ENCODE results near the gene COL17A1.

COL17A1 gene

DNA sequence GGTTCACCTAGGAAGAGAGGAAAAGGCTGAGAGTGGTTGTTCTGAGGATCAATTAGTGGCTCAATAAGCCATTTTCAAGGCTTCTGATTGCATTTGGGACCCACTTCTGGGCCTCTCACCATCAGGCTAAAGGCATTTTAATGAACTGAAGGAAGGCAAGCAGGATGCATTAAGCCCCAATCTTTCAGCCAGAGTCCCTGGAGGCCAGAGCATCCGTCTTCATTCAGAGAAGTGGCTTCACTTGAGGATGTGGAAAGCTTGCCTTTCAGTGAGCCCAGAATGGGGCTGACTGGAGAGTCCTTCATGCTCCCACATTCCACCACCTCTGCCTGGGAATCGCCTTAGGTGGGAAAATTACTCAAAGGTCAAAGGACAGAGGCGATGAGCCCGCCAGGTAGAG, 41.8 kb downstream of the COL17A1 start:
- TF ChIP-seq EZH2phosphoT487 (IDR thresholded peaks at IDR 0.05; ENCODE audit: low read length) (no peak), EZH2 (optimal IDR thresholded peaks at IDR 0.05; ENCODE audit: low read depth, low read length) (no peak)
- TF ChIP-seq, protein P1, sequence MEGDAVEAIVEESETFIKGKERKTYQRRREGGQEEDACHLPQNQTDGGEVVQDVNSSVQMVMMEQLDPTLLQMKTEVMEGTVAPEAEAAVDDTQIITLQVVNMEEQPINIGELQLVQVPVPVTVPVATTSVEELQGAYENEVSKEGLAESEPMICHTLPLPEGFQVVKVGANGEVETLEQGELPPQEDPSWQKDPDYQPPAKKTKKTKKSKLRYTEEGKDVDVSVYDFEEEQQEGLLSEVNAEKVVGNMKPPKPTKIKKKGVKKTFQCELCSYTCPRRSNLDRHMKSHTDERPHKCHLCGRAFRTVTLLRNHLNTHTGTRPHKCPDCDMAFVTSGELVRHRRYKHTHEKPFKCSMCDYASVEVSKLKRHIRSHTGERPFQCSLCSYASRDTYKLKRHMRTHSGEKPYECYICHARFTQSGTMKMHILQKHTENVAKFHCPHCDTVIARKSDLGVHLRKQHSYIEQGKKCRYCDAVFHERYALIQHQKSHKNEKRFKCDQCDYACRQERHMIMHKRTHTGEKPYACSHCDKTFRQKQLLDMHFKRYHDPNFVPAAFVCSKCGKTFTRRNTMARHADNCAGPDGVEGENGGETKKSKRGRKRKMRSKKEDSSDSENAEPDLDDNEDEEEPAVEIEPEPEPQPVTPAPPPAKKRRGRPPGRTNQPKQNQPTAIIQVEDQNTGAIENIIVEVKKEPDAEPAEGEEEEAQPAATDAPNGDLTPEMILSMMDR (IDR thresholded peaks at IDR 0.05; ENCODE audit: low read length) = no peak
- no peaks in the 10 kb centered on the region for H3K36me3 ChIP-seq (replicated peaks; ENCODE audit: insufficient read depth, low read length)
- H3K79me2 ChIP-seq (ENCODE audit: low read length) = no peaks in the 10 kb centered on the region
- H3K9me3 ChIP-seq (replicated peaks; ENCODE audit: insufficient read depth, low read length) = no peaks in the 10 kb centered on the region
- no peak overlapping the region for H3K27ac ChIP-seq (ENCODE audit: low read length)
- H3K9ac ChIP-seq (ENCODE audit: low read length) = no peak overlapping the region
- H3K4me2 ChIP-seq (ENCODE audit: low read depth, low read length) = no peak overlapping the region
- H3K4me1 ChIP-seq (ENCODE audit: low read length) = no peaks in the 10 kb centered on the region
- H4K20me1 ChIP-seq (ENCODE audit: insufficient read depth, low read length) = no peaks in the 10 kb centered on the region
- H2AFZ ChIP-seq (ENCODE audit: low read length) = no peak overlapping the region
- H3F3A ChIP-seq (ENCODE audit: insufficient read depth, low read length) = no peaks in the 10 kb centered on the region
- no peaks in the 10 kb centered on the region for H3K27me3 ChIP-seq (replicated peaks; ENCODE audit: insufficient read depth, low read length)
- no peak for DNase-seq
- H3K4me3 ChIP-seq (ENCODE audit: low read length) = no peak overlapping the region
- H3K9me2 ChIP-seq (replicated peaks; ENCODE audit: insufficient read depth, low read length) = no peaks in the 10 kb centered on the region

DNA sequence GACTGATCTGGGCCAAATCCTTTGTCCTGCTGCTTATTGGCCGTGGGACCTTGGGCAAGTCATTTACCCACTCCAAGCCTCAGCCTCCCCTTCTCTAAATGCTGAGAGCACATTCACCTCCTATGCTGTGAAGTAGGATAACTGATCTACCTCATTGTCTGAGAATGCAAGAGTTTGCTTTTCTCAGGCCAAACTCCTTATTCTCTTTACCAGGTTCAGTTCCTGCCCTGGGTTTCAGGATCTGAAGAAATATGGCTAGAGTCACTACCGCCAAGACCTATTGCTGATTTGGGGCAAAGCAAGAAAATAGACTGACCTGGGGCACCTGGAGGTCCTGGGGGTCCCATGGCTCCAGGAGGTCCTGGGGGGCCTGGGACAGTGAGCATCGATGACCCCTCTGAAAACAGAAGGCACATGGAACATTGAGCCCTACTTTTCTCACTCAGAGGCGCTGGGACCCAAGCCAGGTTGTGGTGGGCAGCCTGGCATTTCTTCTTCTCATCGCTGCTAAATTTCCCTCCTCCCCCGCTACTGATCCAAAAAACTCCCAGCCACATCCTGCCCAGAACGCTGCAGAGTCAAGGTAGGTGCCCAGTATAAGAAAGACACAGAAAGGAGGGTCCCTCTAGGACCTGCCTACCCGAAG, 42.4 kb downstream of the COL17A1 start:
- H3K27ac ChIP-seq (ENCODE audit: low read length) = no peak overlapping the region
- H3K4me1 ChIP-seq (ENCODE audit: low read length) = no peaks in the 10 kb centered on the region
- no peak overlapping the region for H2AFZ ChIP-seq (ENCODE audit: low read length)
- H3K4me3 ChIP-seq (ENCODE audit: low read length) = no peak overlapping the region
- H3K9me3 ChIP-seq (replicated peaks; ENCODE audit: insufficient read depth, low read length) = no peaks in the 10 kb centered on the region
- H4K20me1 ChIP-seq (ENCODE audit: insufficient read depth, low read length) = no peaks in the 10 kb centered on the region
- no peaks in the 10 kb centered on the region for H3K27me3 ChIP-seq (replicated peaks; ENCODE audit: insufficient read depth, low read length)
- H3K9ac ChIP-seq (ENCODE audit: low read length) = no peak overlapping the region
- H3K79me2 ChIP-seq (ENCODE audit: low read length) = no peaks in the 10 kb centered on the region
- no peaks in the 10 kb centered on the region for H3K36me3 ChIP-seq (replicated peaks; ENCODE audit: insufficient read depth, low read length)
- no peaks in the 10 kb centered on the region for H3F3A ChIP-seq (ENCODE audit: insufficient read depth, low read length)
- TF ChIP-seq EZH2phosphoT487 (IDR thresholded peaks at IDR 0.05; ENCODE audit: low read length) = no peak
- TF ChIP-seq, protein P1 (IDR thresholded peaks at IDR 0.05; ENCODE audit: low read length) = no peak
- TF ChIP-seq EZH2 (optimal IDR thresholded peaks at IDR 0.05; ENCODE audit: low read depth, low read length) = no peak
- no peak overlapping the region for H3K4me2 ChIP-seq (ENCODE audit: low read depth, low read length)
- DNase-seq = no peak
- no peaks in the 10 kb centered on the region for H3K9me2 ChIP-seq (replicated peaks; ENCODE audit: insufficient read depth, low read length)

DNA sequence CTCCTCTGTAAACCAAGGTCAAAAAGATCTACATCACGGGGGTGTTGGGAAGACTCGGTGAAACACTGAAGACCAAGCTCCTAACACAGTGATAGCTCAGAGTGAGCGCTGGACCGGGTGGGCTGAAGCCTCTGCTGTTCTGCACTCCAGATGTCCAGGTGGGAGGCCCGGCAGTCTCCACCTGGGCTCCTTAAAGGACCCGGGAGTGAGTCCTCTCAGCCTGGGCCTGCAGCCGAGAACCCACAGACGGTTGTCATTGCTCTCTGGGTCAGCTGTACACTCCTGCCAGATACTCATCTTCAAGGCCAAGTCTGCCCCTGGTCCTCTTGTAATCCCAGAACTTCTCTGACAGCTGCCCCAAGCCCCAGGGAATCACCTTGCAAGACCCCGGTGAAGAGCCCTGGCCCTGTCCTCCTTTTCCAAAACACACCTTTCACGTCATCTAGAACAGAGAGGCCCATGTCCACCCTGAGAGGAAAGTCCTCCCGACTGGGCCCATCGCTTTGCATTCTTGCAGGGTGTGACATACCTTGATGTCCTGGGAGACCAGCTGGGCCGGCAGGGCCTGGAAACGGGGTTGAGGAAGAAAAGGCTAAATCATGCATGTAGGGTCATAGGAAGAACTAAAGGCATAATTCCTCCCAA, 43.7 kb downstream of the COL17A1 start:
- Histone ChIP-seq H3K9me3 (replicated peaks; ENCODE audit: insufficient read depth, low read length) (no peaks in the 10 kb centered on the region), H2AFZ (ENCODE audit: low read length) (no peak overlapping the region), H4K20me1 (ENCODE audit: insufficient read depth, low read length) (no peaks in the 10 kb centered on the region), H3K9me2 (replicated peaks; ENCODE audit: insufficient read depth, low read length) (no peaks in the 10 kb centered on the region), H3K4me1 (ENCODE audit: low read length) (no peaks in the 10 kb centered on the region), H3K27ac (ENCODE audit: low read length) (no peak overlapping the region), H3K79me2 (ENCODE audit: low read length) (no peaks in the 10 kb centered on the region), H3K27me3 (replicated peaks; ENCODE audit: insufficient read depth, low read length) (no peaks in the 10 kb centered on the region), H3K36me3 (replicated peaks; ENCODE audit: insufficient read depth, low read length) (no peaks in the 10 kb centered on the region), H3K9ac (ENCODE audit: low read length) (no peak overlapping the region), H3F3A (ENCODE audit: insufficient read depth, low read length) (no peaks in the 10 kb centered on the region), H3K4me2 (ENCODE audit: low read depth, low read length) (no peak overlapping the region), H3K4me3 (ENCODE audit: low read length) (no peak overlapping the region)
- TF ChIP-seq, protein P1 (IDR thresholded peaks at IDR 0.05; ENCODE audit: low read length) = no peak
- TF ChIP-seq EZH2 (optimal IDR thresholded peaks at IDR 0.05; ENCODE audit: low read depth, low read length) (no peak), EZH2phosphoT487 (IDR thresholded peaks at IDR 0.05; ENCODE audit: low read length) (no peak)
- no peak for DNase-seq

Measured in MM.1S (cell line).